Endothelial cell of umbilical vein (primary cell): ENCODE measurements around the gene RNGTT.
"Not testable (repeated sequence)": the region's sequence is repeated elsewhere in the genome, so short reads cannot be mapped to it uniquely, and the experiment has no call there.

Source experiments
- CTCF ChIP-seq, 2 donors: IDR thresholded peaks; 1 replicate in 1 of 2; 2 replicates in 1 of 2; pipeline ENCODE4 v1.5.1; 2011; ENCODE audit warnings: low read length in 2 of 2, mild to moderate bottlenecking in 2 of 2, moderate library complexity in 2 of 2, control low read depth in 1 of 2, inconsistent platforms in 1 of 2, low read depth in 1 of 2; ENCODE audit not compliant: insufficient read depth in 1 of 2; ENCODE audit errors: extremely low read depth in 1 of 2
- EZH2 ChIP-seq: IDR thresholded peaks from 2 replicates; pipeline ENCODE4 v1.6.1; 2012; ENCODE audit warnings: borderline replicate concordance, low read depth, mild to moderate bottlenecking, moderate library complexity, low read length, inconsistent platforms; ENCODE audit not compliant: severe bottlenecking
- MAX ChIP-seq: IDR thresholded peaks from 2 replicates; pipeline ENCODE4 v1.6.1; 2011; ENCODE audit not compliant: insufficient read depth, insufficient read length
- POLR2A ChIP-seq: IDR thresholded peaks from 2 replicates; pipeline ENCODE4 v1.6.1; 2012; ENCODE audit warnings: low read depth, mild to moderate bottlenecking, control low read depth, low read length

- TF ChIP-seq EZH2; MAX; CTCF (IDR thresholded peaks at IDR 0.05; ENCODE audit: extremely low read depth in 1 of 2, insufficient read depth in 1 of 2, low read depth in 1 of 2, low read length in 2 of 2); POLR2A: not testable (repeated sequence)
These were observed 19.7 kb upstream of the RNGTT start for GRCh38 chr6:88983129-88983528.
